Islet precursor cell (in vitro differentiated cells): ENCODE results near the gene ARHGAP10.
A peak's percentile ranks its signal among the peaks of the same experiment; 100 is the strongest.
"Not testable (repeated sequence)": the region's sequence is repeated elsewhere in the genome, so short reads cannot be mapped to it uniquely, and the experiment has no call there.

Experiments
- DNase-seq: peaks from one replicate; pipeline ENCODE4 v3.0.0-alpha.2; 2018

ARHGAP10 gene

GRCh38 chr4:148000038-148000437 lies 268.1 kb downstream of the ARHGAP10 start:
- DNase-seq = not testable (repeated sequence)

- no peak for DNase-seq
These were observed 272.5 kb downstream of the ARHGAP10 start for GRCh38 chr4:148004228-148004857.

- DNase-seq = no peak
These were observed 274.1 kb downstream of the ARHGAP10 start for GRCh38 chr4:148006001-148006400.

GRCh38 chr4:148007314-148007760 lies 275.4 kb downstream of the ARHGAP10 start:
- DNase-seq = peak; percentile 85

- DNase-seq = no peak
These were observed 275.9 kb downstream of the ARHGAP10 start for GRCh38 chr4:148007792-148008191.

GRCh38 chr4:148015058-148015457 lies 283.2 kb downstream of the ARHGAP10 start:
- no peak for DNase-seq

- no peak for DNase-seq
These were observed 283.6 kb downstream of the ARHGAP10 start for GRCh38 chr4:148015468-148015867.

GRCh38 chr4:148016063-148016637 lies 284.3 kb downstream of the ARHGAP10 start:
- DNase-seq = no peak

- DNase-seq = no peak
These were observed 285.9 kb downstream of the ARHGAP10 start for GRCh38 chr4:148017801-148018200.

GRCh38 chr4:148021686-148022085 lies 289.8 kb downstream of the ARHGAP10 start:
- no peak for DNase-seq

- no peak for DNase-seq
These were observed 291.1 kb downstream of the ARHGAP10 start for GRCh38 chr4:148022975-148023374.

- no peak for DNase-seq
These were observed 291.8 kb downstream of the ARHGAP10 start for GRCh38 chr4:148023512-148024181.

- DNase-seq = no peak
These were observed 294.1 kb downstream of the ARHGAP10 start for GRCh38 chr4:148025981-148026380.

- no peak for DNase-seq
These were observed 295.3 kb downstream of the ARHGAP10 start for GRCh38 chr4:148027201-148027600.

- no peak for DNase-seq
These were observed 297.9 kb downstream of the ARHGAP10 start for GRCh38 chr4:148029781-148030180.

- no peak for DNase-seq
These were observed 298.4 kb downstream of the ARHGAP10 start for GRCh38 chr4:148030193-148030873.

- DNase-seq = no peak
These were observed 302.9 kb downstream of the ARHGAP10 start for GRCh38 chr4:148034813-148035212.

GRCh38 chr4:148041606-148042329 lies 309.9 kb downstream of the ARHGAP10 start:
- no peak for DNase-seq

- DNase-seq = no peak
These were observed 312.4 kb downstream of the ARHGAP10 start for GRCh38 chr4:148044089-148044911.

GRCh38 chr4:148044912-148045352 lies 313.0 kb downstream of the ARHGAP10 start:
- no peak for DNase-seq

- no peak for DNase-seq
These were observed 316.7 kb downstream of the ARHGAP10 start for GRCh38 chr4:148048598-148048997.

- no peak for DNase-seq
These were observed 319.5 kb downstream of the ARHGAP10 start for GRCh38 chr4:148051403-148051802.
